Kidney epithelial cell (primary cell): Measurements from ENCODE around the gene VENTX. TPM values are rescaled to one million over a fixed set of nuclear protein-coding genes. Genes with fewer than 3 reads are reported as not detected.

Source experiments
- DNase-seq: peaks from one replicate; pipeline ENCODE4 v3.0.0-alpha.2; 2010; ENCODE audit warnings: low read depth
- H3K27me3 ChIP-seq: 2 replicates; pipeline ENCODE4 v1.6.0; 2011; ENCODE audit warnings: low read length; ENCODE audit not compliant: control insufficient read depth, insufficient read depth
- H3K36me3 ChIP-seq: 2 replicates; pipeline ENCODE4 v1.5.1; 2011; ENCODE audit warnings: low read length; ENCODE audit not compliant: control insufficient read depth, insufficient read depth
- H3K4me3 ChIP-seq: 2 replicates; pipeline ENCODE4 v1.5.1; 2011; ENCODE audit warnings: low read depth, mild to moderate bottlenecking, control low read depth, low read length
- total RNA-seq: library from RNA; depleted of rRNA; stranded (reverse); fragments of >200 nt; gene quantifications from 2 replicates; pipeline ENCODE4 v1.2.3, GENCODE V29; 2015
- TF ChIP-seq, protein P1 (sequence below): IDR thresholded peaks from 2 replicates; pipeline ENCODE4 v1.5.1; 2011; ENCODE audit warnings: mild to moderate bottlenecking, moderate library complexity, low read length, control low read depth, inconsistent platforms; ENCODE audit not compliant: insufficient read depth, poor library complexity, severe bottlenecking

Gene VENTX
- total RNA-seq, 1 donor from 2014 or later = not detected

DNA sequence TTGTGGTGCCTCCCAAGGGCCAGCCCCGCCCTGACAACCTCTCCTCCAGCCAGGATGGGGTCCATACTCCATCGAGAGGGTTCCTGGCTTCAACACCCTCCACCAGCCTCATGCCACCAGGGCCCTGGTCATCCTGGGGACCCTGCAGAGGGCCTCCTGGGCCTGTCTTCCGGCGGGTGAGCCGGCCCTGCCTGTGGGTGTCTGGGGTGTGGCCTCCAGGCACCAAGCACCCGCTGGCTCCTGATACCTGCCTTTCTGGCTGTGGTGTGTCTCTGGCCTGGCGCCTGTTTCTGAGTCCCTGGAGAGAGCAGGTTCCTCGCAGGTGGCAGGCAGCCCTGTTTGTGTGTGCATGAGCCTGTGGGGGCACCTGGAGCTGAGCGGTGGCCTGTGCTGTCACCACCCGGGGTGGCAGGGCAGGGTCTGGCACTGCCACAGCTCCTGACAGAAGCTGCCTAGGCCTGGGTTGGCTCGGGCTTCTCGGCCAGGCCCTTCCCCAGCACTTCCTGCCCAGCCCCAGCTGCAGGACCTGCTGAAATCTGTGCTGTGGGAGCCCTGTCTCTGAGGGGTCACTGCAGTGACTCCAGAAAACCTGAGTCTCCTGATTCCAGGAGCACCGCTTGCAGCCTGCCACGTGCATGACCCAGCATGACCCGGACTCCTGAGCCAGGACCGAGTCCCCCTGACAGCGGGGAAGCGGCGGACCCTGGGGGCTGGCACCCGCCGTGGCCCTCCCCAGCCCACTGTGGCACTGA lies 20.6 kb downstream of the VENTX start:
- no peak overlapping the region for H3K4me3 ChIP-seq
- no peaks in the 10 kb centered on the region for H3K36me3 ChIP-seq
- DNase-seq = no peak
- TF ChIP-seq, protein P1, sequence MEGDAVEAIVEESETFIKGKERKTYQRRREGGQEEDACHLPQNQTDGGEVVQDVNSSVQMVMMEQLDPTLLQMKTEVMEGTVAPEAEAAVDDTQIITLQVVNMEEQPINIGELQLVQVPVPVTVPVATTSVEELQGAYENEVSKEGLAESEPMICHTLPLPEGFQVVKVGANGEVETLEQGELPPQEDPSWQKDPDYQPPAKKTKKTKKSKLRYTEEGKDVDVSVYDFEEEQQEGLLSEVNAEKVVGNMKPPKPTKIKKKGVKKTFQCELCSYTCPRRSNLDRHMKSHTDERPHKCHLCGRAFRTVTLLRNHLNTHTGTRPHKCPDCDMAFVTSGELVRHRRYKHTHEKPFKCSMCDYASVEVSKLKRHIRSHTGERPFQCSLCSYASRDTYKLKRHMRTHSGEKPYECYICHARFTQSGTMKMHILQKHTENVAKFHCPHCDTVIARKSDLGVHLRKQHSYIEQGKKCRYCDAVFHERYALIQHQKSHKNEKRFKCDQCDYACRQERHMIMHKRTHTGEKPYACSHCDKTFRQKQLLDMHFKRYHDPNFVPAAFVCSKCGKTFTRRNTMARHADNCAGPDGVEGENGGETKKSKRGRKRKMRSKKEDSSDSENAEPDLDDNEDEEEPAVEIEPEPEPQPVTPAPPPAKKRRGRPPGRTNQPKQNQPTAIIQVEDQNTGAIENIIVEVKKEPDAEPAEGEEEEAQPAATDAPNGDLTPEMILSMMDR = no peak
- no peaks in the 10 kb centered on the region for H3K27me3 ChIP-seq

DNA sequence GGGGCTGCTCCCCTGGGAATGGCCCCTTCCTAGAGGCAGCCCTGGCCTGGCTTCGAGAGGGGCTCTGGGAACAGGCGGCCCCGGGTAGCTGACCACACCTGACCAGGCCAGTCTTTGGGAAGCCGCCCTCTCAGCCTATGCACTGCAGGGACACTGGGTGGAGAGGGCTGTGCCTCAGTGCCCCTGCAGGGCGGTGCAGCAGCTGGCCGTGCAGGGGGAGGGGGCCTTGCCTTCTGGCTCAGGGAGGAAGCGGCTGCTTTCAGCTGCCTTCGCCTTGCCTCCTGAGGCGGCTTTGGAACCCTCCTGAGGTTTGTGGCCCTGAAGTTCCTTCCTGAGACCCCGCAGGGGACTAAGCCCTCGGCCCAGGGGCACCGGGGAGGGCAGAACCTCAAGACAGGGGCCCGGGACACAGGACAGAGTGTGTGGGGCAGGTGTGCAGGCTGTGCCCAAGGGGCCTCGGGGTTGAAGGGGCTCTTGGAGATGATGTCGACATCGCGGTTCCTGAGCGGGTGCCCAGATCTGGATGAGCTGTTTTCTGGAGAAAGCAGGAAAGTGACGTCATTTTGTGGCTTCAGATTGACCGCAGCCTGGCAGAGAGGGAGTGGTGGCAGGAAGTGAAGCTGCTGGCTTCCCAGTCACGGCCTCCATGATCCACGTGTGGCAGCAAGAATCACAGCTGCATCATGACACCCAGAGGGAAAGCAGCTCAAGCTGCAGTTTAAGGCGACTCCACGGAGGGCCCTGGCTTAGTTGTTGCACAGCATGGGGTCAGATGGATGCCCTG lies 21.4 kb downstream of the VENTX start:
- DNase-seq = peak; percentile 98
- H3K36me3 ChIP-seq = no peaks in the 10 kb centered on the region
- no peak overlapping the region for H3K4me3 ChIP-seq
- TF ChIP-seq, protein P1 = no peak
- no peaks in the 10 kb centered on the region for H3K27me3 ChIP-seq

DNA sequence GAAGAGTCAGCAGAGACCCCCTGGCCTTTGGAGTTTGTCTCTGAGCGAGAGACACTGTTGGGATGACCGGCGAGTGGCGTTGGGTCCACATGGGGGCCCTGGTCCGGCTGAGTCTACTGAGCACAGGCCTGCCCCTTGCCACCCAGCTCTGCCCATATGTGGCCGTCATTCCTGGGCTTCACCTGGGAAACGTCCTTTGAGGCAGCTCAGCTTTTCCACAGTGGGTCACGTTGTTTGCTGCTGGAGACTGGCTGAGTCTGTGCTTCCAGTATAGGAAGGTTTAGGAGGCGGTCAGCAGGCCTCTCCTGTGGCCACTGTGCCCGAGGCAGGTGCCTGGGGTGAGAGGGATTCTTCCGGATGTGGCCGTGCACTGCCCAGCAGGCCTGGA lies 21.9 kb downstream of the VENTX start:
- TF ChIP-seq, protein P1 = no peak
- no peak overlapping the region for H3K4me3 ChIP-seq

DNA sequence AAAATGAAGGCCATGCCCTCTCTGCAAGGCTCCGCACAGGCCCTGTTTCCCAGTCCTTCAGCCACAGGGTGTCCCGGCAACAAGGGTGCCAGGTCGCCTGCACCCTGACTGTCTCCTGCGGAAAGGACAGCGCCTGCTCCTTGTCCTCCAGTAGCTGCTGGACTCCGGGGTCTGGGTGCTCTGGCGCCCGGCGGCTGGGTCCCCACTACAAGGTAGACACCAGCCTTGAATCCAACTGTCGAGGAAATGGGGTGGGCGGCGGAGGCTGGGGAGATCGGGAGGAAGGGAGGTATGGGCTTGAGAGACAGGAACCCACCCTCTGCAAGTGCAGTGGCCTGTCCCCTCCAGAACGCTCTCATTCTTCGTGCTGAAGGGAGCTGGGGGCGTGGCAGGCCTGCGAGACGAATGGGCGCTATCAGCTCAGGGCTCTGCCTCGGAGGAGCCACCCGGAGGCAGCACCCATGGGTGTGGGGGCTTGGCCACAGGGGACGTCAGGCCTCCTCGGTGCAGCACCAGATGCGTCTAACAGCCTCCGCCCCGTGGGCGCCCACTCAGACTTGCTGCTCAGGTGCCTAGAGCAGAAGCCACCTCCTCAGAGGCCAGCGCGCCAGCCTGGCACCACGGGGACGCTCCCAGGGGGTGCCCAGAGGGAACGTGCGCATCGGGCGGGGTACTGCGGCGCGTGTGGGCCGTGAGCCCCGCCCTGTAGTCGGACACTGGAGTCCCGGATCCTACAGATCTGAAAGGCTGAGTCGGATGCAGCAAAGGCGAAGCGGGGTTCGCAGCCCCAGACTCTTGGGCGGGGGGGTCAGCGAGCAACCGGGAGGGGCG lies 23.5 kb downstream of the VENTX start:
- Histone ChIP-seq H3K27me3 (no peaks in the 10 kb centered on the region), H3K36me3 (no peaks in the 10 kb centered on the region), H3K4me3 (peak overlapping the region; percentile 56)
- no peak for DNase-seq
- TF ChIP-seq, protein P1 = no peak

More for the DNA sequence above, 21.9 kb downstream of the VENTX start:
- Histone ChIP-seq H3K27me3 (no peaks in the 10 kb centered on the region), H3K36me3 (no peaks in the 10 kb centered on the region)
- no peak for DNase-seq

DNA sequence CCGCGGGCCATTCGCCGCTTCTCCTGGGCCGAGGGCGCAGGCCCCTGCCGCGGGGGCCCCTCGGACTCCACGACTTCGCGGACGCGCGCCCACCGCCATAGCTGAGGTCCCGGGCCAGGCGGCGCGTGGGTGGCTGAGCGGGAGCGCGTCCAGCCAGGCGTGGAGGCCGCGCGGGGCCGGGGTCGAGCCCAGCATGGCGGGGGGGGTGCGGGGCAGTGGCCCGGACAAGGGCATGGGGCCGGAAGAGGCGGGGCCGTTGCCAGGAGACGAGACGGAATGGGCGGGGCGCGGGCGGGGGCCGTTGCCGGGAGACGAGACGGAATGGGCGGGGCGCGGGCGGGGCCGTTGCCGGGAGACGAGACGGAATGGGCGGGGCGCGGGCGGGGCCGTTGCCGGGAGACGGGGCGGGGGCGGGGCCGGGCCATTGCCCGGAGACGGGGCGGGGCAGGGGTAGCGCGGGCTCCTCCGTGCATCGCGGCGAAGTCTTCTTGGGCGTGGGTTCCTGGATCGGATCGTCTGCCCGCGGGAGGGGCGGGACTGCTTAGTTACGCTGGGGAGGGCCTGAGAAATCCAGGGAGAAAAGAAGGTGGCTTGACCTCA lies 24.2 kb downstream of the VENTX start:
- Histone ChIP-seq H3K27me3 (no peaks in the 10 kb centered on the region), H3K4me3 (peak overlapping the region; percentile 56), H3K36me3 (no peaks in the 10 kb centered on the region)
- TF ChIP-seq, protein P1 = no peak
- no peak for DNase-seq
